Uterus (tissue), 2 donors: ENCODE measurements around the gene RENBP.

Experiments
- POLR2A ChIP-seq, 2 donors: fragments of 450-650 bp; IDR thresholded peaks; one replicate each; pipeline ENCODE4 v1.6.1; 2016; ENCODE audit warnings: antibody characterized with exemption in 2 of 2, mild to moderate bottlenecking in 1 of 2, moderate library complexity in 1 of 2
- TF ChIP-seq, protein P1 (sequence below), 4 experiments: fragments of 200-600 bp in 2 of 4; fragments of 450-650 bp in 2 of 4; sonication (generic) in 2 of 4; IDR thresholded peaks; one replicate each; pipeline ENCODE4 v1.5.1; 2016 to 2019; ENCODE audit warnings: antibody characterized with exemption in 4 of 4, mild to moderate bottlenecking in 2 of 4, moderate library complexity in 1 of 4

DNA sequence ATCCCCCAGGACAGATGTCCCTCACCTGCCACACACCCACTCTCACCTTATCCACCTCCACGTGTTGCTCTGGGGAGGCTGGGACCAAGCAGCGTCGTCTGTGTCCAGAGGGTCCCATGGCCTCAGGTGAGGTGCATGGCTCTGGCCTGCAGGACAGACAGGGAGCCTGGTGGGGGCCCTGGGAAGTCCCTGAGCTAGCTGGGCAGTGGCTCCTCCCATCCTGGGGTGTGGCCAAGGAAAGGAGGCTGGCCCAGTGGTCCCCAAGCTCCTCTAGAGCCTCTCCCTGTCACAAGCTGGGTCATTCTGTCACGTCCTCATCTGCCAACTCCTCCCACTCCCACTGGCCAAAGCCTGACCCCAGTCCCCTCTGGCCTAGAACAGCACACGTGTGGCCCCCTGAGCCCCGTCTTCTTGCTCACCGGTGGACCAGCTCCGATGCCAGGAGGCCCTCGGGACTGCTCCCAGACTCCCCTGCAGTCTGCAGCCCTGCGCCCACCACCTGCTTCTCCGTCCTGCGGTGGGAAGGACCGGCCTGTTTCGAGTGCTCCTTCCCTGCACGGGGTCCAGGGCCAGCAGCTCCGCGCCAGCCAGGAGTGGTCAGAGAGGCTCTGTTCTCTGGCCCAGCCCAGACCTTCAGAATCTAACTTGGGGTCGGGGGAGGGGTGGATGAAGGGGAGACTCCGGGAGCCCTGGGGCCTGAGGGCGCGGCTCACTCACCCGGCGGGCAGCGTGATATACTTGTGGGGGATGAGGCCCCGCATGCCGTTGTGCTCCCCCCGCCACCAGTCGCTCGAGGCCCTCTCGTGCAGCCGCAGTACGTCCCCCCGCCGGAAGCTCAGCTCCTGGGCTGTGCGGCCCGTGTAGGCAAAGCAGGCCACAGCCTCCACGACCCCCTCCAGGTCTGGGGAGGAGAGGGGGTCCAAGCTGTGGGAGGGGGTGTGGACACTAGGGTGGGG, 35.1 kb downstream of the RENBP start:
- TF ChIP-seq, protein P1, sequence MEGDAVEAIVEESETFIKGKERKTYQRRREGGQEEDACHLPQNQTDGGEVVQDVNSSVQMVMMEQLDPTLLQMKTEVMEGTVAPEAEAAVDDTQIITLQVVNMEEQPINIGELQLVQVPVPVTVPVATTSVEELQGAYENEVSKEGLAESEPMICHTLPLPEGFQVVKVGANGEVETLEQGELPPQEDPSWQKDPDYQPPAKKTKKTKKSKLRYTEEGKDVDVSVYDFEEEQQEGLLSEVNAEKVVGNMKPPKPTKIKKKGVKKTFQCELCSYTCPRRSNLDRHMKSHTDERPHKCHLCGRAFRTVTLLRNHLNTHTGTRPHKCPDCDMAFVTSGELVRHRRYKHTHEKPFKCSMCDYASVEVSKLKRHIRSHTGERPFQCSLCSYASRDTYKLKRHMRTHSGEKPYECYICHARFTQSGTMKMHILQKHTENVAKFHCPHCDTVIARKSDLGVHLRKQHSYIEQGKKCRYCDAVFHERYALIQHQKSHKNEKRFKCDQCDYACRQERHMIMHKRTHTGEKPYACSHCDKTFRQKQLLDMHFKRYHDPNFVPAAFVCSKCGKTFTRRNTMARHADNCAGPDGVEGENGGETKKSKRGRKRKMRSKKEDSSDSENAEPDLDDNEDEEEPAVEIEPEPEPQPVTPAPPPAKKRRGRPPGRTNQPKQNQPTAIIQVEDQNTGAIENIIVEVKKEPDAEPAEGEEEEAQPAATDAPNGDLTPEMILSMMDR (IDR thresholded peaks at IDR 0.05), result no peak
- no peak for TF ChIP-seq POLR2A (IDR thresholded peaks at IDR 0.05)
